ENCODE measurements around the gene GPR87.

The GPR87 gene

DNA sequence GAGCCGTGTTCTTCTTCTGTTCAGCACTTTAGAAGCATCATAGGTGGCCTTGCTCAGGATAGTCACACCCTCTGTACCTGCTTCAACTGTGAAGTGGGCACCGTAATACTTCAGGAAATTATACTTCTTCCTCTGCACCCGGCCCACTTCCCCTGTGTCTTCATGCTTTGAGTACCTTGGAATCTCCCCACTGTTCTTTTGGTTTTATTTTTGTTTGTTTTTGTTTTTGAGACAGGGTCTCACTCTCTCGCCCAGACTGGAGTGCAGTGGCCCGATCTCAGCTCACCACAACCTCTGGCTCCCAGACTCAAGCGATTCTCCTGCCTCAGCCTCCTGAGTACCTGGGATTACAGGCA is 40.0 kb downstream of the GPR87 start:
- no peak for DNase-seq (ENCODE audit: low read depth in 1 of 2, low spot score in 1 of 2)
- Histone ChIP-seq H3K4me3 (replicated peaks; ENCODE audit: insufficient read depth, low read length) (no peak overlapping the region), H3K27me3 (ENCODE audit: insufficient read depth, poor library complexity, severe bottlenecking) (no peaks in the 10 kb centered on the region), H3K27ac (replicated peaks) (no peak overlapping the region)
- TF ChIP-seq SPI1 (IDR thresholded peaks at IDR 0.05; ENCODE audit: borderline replicate concordance, low read depth), result peak; percentile 20; the same call in 1 of the 2 replicates
- TF ChIP-seq, protein P1, sequence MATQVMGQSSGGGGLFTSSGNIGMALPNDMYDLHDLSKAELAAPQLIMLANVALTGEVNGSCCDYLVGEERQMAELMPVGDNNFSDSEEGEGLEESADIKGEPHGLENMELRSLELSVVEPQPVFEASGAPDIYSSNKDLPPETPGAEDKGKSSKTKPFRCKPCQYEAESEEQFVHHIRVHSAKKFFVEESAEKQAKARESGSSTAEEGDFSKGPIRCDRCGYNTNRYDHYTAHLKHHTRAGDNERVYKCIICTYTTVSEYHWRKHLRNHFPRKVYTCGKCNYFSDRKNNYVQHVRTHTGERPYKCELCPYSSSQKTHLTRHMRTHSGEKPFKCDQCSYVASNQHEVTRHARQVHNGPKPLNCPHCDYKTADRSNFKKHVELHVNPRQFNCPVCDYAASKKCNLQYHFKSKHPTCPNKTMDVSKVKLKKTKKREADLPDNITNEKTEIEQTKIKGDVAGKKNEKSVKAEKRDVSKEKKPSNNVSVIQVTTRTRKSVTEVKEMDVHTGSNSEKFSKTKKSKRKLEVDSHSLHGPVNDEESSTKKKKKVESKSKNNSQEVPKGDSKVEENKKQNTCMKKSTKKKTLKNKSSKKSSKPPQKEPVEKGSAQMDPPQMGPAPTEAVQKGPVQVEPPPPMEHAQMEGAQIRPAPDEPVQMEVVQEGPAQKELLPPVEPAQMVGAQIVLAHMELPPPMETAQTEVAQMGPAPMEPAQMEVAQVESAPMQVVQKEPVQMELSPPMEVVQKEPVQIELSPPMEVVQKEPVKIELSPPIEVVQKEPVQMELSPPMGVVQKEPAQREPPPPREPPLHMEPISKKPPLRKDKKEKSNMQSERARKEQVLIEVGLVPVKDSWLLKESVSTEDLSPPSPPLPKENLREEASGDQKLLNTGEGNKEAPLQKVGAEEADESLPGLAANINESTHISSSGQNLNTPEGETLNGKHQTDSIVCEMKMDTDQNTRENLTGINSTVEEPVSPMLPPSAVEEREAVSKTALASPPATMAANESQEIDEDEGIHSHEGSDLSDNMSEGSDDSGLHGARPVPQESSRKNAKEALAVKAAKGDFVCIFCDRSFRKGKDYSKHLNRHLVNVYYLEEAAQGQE (IDR thresholded peaks at IDR 0.05; ENCODE audit: insufficient replicate concordance, low read depth), result no peak

DNA sequence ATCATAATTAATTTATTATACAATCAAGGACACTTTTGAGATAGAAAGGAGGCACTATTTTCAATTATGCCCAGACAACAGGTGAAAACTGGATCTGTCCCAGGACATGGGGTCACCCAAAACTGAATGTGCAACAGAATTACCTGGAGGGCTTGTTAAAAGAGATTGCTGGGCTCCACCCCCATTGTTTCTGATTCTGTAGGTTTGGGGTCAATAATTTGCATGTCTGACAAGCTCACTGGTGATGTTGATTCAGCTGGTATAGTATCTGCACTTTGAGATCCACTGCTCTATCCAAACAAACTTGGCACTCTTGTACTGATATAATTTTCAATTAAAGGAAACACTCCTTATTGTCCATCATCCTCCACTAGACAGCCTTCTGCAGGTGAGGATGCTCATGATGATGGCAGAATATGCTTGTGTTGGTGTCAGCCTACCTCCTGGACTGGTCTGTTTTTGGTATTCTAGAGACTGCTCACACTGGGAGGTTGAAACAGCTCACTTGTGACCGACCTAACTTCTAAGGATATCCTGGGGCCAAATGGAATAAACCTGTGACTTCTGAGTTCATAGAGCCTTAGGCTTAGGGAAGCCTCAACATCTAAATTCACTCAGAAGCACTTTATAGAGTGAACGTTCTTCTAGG is 40.5 kb downstream of the GPR87 start:
- Histone ChIP-seq H3K27me3 (ENCODE audit: insufficient read depth, poor library complexity, severe bottlenecking) (no peaks in the 10 kb centered on the region), H3K27ac (replicated peaks) (no peak overlapping the region), H3K4me3 (replicated peaks; ENCODE audit: insufficient read depth, low read length) (no peak overlapping the region)
- TF ChIP-seq GABPA (IDR thresholded peaks at IDR 0.05; ENCODE audit: low read depth), result no peak
- TF ChIP-seq, protein P2, sequence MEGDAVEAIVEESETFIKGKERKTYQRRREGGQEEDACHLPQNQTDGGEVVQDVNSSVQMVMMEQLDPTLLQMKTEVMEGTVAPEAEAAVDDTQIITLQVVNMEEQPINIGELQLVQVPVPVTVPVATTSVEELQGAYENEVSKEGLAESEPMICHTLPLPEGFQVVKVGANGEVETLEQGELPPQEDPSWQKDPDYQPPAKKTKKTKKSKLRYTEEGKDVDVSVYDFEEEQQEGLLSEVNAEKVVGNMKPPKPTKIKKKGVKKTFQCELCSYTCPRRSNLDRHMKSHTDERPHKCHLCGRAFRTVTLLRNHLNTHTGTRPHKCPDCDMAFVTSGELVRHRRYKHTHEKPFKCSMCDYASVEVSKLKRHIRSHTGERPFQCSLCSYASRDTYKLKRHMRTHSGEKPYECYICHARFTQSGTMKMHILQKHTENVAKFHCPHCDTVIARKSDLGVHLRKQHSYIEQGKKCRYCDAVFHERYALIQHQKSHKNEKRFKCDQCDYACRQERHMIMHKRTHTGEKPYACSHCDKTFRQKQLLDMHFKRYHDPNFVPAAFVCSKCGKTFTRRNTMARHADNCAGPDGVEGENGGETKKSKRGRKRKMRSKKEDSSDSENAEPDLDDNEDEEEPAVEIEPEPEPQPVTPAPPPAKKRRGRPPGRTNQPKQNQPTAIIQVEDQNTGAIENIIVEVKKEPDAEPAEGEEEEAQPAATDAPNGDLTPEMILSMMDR (IDR thresholded peaks at IDR 0.05; ENCODE audit: insufficient read depth, low read length), result no peak
- no peak for TF ChIP-seq SPI1 (IDR thresholded peaks at IDR 0.05; ENCODE audit: borderline replicate concordance, low read depth)
- TF ChIP-seq, protein P1 (IDR thresholded peaks at IDR 0.05; ENCODE audit: insufficient replicate concordance, low read depth), result no peak
- no peak for TF ChIP-seq POLR2AphosphoS5 (IDR thresholded peaks at IDR 0.05; ENCODE audit: low read depth)
- DNase-seq (ENCODE audit: low read depth in 1 of 2, low spot score in 1 of 2), result no peak

DNA sequence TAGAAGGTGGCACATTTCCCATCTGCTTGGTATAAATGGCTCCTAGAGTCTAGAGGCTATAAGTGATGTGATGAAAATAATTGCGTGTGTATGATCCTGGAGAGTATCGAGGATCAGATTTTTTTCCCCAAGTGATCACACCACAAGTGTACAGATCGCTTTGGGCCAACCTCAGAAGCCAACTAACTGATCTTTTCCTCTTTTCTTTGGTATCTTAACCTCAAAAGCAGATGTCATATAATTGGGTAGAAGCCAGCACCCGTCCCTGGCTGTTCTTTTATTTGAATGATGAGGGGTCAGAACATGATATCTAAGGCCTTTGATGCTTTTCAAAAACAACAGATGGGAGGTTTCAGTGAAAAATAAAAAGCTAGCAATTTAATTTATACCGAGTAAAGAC is 41.5 kb downstream of the GPR87 start:
- Histone ChIP-seq H3K27me3 (ENCODE audit: insufficient read depth, poor library complexity, severe bottlenecking) (no peaks in the 10 kb centered on the region), H3K27ac (replicated peaks) (no peak overlapping the region), H3K4me3 (replicated peaks; ENCODE audit: insufficient read depth, low read length) (no peak overlapping the region)
- TF ChIP-seq, protein P2 (IDR thresholded peaks at IDR 0.05; ENCODE audit: insufficient read depth, low read length), result no peak
- TF ChIP-seq POLR2AphosphoS5 (IDR thresholded peaks at IDR 0.05; ENCODE audit: low read depth) (no peak), SPI1 (IDR thresholded peaks at IDR 0.05; ENCODE audit: borderline replicate concordance, low read depth) (no peak), GABPA (IDR thresholded peaks at IDR 0.05; ENCODE audit: low read depth) (no peak)
- TF ChIP-seq, protein P1 (IDR thresholded peaks at IDR 0.05; ENCODE audit: insufficient replicate concordance, low read depth), result no peak
- DNase-seq (ENCODE audit: low read depth in 1 of 2, low spot score in 1 of 2), result no peak

Measured in HL-60 (cell line).